Daoy (cell line): Measurements from ENCODE around the gene CDC37. TPM values are rescaled to one million over a fixed set of nuclear protein-coding genes. Genes with fewer than 3 reads are reported as not detected.
A peak's percentile ranks its signal among the peaks of the same experiment; 100 is the strongest.
"Not testable (repeated sequence)": the region's sequence is repeated elsewhere in the genome, so short reads cannot be mapped to it uniquely, and the experiment has no call there.

Experiments
- DNase-seq: peaks from one replicate; pipeline ENCODE4 v3.0.0-alpha.2; 2015; ENCODE audit warnings: low read depth
- total RNA-seq: library from RNA; depleted of rRNA; stranded (reverse); fragments of >200 nt; shearing (Covaris generic); gene quantifications from 2 replicates; pipeline ENCODE4 v1.2.3, GENCODE V29; 2014

The CDC37 gene
- total RNA-seq, 1 experiment from 2014 or later: 401 TPM

DNA sequence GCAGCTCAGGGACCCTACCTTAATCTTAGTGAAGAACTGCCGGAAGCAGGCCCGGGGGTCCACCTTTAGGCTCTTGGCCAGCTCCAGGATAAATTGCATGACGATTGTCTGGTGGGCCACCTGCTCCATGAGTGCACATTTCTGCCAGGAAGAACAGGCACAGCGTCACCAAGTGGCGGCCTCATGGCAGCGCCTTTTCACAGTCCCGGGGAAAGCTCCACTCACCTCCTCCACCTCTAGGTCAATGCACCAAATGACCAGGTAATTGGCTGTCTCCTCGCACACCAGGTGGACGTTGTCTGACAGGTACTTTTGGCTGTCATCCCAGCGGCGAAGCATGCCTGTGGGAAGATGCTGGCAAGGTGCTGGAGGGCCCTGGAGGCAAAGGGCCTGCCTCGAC is 8.3 kb downstream of the CDC37 start:
- DNase-seq: no peak

DNA sequence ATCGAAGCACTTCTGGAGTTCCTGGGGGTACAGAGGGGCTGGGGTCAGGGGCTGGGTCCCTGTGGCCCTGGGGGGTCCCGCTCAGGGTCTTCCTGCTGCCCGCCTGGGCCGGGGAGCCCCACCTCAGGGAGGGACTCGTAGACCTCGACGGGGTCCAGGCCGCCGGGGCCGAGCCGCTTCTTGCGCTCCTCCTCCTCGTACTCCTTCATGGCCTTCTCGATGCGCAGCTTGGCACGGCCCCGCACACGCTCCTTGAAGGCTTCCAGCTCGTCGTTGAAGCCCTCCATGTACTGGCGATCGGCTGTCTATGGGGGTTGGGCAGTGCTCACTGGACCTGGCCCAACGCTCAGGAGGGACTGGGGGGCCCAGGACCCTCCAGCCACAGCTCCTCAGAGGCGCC is 10.2 kb downstream of the CDC37 start:
- no peak for DNase-seq

DNA sequence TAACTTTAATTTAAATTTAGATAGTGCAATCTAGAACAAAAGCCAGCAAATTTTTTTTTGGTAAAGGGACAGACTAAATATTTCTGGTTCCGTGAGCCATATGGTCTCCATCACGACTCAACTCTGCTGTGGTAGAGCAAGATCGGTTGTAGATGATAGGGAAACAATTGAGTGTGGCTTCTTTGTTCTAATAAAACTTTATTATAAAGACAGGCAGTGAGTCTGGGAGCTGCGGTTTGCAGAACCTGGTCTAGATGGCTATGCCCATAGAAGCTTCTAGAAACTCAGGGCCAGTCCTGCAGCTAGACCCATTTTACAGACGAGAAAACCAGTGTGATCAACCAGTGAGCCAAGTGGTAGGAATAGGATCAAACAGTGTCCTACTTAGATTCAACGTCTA is 11.2 kb downstream of the CDC37 start:
- DNase-seq: no peak

DNA sequence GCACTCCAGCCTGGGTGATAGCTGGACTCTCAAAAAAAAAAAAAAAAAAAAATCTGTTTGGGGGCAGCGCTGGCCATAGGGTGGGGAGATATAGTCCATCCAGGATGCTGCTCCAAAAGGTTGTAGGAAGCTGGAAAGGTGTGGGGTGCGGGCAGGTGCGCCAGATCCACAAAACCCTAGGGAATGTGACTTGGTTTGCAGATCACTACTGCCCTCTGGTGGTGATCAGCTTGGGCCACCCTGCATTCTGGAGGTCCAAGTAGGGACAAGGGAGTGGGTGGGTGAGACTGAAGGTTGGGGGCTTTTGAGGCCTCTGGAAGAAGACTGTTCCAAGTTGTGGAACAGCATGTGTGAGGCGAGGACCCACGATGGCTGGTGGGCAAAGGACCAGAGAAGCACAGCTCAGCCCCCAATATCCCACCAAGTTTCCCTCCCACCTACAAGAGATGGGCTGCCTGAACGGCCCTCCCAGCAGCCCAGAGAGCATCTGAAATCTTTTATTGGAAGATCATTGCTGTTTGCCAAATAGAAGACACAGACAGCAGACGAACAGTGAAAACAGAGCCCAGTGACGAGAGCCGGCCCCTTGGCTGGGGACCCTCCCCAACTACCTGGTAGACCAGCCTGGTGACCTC is 12.6 kb downstream of the CDC37 start:
- DNase-seq: peak; percentile 76

DNA sequence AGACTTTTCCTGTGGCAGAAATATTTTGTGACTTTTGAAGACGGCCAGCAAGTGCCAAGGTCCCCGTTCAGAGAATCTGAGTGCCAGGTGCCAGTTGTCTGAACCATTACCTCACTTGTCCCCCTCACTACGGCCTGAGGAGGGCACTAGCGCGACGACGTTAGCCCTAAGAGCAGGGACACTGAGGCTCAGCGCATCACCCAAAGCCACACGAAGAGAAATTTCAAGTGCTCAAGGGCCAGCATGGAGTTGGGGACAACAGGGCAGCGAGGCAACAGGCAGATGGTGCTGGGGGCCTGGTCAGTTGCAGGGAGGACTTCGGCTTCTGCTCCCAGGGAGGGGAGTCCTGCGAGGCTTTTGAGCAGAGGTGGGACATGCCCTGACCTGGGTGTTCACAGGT is 13.5 kb downstream of the CDC37 start:
- DNase-seq: no peak

DNA sequence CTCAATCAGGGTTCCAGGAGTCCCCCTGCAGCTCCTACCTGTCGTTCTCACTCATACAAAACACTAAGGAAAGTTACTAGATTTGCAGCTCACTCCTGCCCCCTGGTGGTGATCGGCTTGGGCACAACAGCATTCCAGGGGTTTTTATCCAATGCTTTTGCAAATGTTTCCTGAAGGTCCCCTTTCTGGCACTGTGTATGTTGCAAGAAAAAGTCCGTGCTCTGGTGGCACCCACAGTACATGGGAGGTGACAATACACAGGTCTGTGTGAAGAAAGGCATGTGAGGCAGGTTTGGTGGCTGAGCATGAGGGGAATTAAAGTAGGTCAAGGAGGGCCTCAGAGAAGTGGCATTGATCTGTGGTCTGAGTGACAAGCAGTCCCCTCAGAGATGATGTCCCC is 14.4 kb downstream of the CDC37 start:
- DNase-seq: peak; percentile 83

DNA sequence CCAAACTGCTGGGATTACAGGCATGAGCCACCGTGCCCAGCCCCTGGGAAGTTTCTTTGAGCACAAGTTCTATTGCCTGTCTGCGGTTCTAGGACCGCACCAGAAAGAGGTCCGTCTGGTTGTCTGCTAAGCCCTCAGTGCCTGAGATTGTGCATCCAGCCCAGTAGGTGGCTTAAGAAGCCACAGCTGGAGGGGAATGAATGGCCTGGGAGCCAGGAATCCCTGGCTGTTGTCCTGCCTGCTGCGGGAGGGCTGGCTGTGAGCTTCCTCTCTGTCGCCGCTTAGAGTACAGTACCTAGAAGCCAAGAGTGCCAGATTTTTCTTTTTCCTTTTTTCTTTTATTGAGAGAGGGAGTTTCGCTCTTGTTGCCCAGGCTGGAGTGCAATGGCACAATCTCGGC is 18.8 kb downstream of the CDC37 start:
- no peak for DNase-seq

DNA sequence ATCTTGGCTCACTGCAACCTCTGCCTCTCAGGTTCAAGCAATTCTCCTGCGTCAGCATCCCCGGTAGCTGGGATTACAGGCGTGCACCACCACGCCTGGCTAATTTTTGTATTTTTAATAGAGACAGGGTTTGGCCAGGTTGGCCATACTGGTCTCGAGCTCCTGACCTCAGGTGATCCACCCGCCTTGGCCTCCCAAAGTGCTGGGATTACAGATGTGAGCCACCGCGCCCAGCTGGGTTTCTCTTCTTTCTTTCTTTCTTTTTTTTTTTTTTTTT is 20.2 kb downstream of the CDC37 start:
- DNase-seq: not testable (repeated sequence)

DNA sequence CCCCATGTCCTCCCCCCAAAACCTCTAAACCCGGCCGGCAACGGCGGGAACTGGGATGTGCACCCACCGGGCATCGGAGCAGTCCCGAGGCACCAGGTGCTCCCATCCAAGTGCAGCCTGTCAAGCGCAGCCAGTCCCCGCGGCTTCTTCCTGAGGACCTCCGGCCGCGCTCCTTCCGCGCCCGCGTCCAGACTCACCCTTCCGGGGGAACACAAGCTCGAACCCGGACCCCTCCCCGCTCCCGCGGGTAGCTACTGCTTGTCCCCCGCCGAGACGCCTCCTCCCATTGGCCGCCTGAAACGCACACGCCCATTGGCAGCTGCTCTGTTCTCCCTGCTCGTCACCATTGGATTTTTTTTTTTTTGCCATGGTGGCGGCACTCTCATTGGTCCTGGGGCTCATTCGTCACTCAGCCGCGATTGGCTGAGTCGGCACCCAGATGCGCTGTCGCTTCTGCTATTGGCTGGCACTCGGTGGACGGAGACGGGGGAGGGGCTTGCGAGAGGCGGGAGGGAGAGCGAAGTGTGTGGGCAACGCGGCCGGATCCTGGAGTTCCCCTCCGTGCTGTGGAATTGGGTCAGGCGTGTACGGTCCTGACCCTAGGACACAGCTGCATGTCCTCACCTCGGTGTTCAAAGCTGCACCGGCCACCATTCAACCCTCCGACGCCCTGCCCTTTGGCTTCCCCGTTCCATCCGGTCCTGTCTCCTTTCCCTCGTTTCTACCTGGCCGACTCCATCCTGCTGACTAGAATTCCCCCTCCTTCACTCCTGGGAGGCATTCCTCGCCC is 22.8 kb downstream of the CDC37 start, which contains the start of gene TYK2:
TSS of gene TYK2 (minus strand) at position 260 of the 790 bp plus-strand sequence. CDS start 2,166 bp downstream, outside the sequence.
- DNase-seq: peak; percentile 100

DNA sequence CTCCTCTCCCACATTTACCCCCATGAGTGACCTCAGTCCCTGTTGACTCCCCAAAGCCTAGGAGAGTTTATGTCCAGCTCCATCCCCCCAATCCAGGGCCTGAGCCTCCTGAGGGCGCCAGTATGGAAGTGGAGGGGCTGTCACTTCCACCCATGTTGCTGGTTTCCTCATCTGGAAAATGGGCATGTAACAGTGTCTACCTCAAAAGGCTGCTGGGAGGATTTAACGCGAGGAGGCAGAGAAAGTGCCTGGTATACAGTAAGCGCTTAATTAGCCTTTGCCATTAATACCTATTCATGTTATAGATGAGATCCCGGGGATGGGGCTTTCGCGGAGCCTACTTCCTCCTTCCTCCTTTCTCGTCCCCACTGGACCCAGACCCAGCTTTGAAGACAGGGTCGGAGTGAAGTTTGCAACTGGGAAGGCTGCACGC is 23.4 kb downstream of the CDC37 start:
- no peak for DNase-seq

DNA sequence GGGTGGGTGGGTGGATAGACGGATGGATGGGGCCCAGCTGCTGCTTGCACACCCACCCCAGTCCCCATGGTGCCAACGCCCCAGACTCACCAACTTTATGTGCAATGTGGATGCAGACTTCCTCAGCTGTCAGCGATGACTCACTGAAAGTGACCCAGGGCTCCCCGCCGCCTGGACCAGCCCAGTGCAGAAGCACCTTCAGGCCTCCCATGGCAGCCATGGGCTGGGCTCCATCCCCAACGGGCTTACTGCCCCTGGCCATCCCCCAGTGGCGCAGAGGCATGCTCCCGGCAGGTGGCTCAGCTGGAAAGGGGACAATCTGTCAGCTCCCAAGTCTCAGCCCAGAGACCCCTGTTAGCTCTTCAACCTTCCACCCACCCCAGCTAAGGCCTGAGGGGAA is 25.2 kb downstream of the CDC37 start:
- DNase-seq: no peak

DNA sequence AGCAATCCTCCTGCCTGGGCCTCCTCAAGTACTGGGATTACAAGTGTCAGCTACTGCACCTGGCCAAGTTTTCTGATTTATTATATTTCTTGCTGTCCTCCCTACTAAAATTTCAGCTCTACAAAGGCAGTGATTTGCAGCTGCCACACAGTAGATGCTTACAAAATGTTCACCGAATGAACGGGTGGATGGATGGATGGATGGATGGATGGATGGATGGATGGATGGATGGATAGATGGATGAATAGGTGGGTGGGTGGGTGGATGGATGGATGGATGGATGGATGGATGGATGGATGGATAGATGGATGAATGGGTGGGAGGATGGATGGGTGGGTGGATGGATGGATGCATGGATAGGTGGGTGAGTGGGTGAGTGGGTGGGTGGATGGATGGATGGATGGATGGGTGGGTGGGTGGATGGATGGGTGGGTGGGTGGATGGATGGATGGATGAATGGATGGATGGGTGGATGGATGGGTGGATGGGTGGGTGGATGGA is 26.2 kb downstream of the CDC37 start:
- DNase-seq: not testable (repeated sequence)

DNA sequence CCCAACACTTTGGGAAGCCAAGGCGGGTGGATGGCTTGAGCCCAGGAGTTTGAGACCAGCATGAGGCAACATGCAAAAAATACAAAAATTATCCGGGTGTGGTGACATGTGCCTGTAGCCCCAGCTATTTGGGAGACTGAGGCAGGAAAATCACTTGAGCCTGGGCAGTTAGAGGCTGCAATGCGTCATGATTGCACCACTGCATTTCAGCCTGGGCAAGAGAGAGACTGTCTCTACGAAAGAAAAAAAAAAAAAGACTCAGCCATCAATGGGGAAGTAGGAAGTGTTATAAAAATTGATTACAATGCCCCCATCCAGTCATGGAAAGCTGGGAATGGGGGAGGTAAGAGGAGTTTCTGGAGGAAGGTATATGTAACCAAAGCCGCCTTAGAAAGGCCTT is 28.4 kb downstream of the CDC37 start:
- no peak for DNase-seq

DNA sequence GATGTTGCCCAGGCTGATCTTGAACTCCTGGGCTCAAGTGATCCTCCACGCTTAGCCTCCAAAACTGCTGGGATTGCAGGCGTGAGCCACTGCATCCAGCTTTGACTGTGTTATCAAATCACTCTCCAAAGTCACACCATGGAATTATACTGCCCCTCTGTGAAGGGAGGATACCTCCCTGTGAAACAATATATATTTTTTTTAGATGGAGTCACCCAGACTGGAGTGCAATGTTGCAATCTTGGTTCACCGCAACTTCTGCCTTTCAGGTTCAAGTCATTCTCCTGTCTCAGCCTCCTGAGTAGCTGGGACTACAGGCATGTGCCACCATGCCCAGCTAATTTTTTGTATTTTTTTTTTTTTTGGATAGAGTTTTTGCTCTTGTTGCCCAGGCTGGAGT is 30.7 kb downstream of the CDC37 start:
- DNase-seq: no peak

DNA sequence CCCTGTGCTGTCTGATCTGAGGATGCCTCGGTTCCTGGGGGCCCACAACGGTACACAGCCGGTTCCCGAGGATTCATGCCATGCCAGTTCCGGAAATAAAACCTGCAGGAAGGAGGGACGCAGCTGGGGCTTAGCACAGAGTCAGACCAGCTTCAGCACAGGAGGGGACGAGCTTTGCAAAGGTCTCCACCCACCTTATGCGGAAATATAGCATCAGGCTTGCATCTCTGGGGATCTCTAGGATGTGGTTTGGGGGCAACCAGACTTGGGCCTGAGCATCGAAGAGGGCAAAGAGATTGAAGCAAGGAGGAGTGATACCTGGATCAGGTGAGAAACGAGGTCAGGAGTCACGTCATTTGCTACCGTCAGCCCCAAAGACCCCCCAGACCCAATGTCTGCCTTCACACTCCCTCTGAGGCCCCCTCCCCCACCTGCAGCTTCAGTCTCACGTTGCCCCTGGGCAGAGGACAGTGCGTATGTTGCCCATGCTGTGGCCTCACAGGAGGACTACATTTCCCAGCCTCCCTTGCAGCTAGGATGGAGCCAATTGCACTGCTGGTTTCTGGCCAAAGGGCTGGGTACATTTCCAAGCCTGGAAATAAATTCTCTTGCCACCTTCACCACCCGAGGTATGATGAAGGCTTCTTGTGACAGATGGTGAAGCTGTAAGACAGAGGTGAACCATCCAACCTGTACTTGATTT is 35.1 kb downstream of the CDC37 start:
- no peak for DNase-seq

DNA sequence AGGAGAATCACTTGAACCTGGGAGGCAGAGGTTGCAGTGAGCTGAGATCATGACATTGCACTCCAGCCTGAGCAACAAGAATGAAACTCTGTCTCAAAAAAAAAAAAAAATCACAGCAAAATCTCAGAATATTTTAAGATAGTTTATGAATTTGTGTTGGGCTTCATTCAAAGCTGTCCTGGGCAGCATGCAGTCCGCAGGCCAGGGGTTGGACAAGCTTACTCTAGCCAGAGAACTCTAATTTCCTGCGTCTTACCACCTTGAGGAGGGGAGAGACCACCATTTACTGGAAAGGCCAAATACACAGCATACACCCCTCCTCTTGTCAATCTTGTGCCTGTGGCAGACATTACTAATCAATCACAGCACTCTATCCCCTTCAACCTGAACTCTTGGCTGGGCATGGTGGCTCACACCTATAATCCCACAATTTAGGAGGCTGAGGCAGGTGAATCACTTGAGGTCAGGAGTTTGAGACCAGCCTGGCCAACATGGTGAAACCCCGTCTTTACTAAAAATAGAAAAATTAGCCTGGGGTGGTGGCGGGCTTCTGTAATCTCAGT is 36.3 kb downstream of the CDC37 start:
- not testable (repeated sequence) for DNase-seq

DNA sequence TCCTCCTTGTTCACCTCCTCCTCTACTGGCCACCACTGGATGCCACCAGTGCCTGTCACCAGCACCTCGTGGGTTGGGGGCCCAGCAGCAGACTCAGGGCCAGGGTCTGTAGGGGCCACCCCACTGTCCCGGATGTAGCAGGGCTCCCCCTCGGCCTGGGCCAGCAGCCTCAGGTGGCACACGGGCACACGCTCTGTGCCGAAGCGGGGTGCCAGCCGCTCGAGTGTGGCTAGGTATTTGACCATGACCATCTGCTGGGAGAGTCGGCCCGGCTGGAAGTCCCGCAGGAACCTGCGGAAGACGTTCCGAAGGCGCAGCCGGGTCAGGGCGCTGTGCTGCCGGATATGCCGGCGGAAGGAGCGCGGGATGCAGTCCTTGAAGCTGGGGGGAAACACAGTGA is 37.8 kb downstream of the CDC37 start:
- no peak for DNase-seq

DNA sequence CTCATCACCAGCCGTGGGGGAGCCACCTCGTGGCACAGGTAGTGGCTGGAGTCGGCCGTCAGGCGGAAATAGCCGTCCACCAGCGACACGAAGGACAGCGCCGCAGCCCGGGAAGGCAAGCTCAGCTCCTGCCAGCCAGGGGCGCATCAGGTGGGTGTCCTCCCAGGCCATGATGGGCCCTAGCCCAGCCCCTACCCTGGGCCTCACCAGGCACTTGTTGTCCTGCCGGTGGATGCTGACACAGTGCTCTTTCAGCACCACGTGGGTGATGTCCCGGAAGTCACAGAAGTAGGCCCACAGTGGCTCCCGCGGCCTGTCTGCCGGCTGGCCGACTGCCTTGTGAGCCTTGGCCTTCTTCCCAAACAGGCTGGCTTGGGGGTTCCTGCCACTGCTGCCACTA is 38.7 kb downstream of the CDC37 start:
- DNase-seq: no peak

DNA sequence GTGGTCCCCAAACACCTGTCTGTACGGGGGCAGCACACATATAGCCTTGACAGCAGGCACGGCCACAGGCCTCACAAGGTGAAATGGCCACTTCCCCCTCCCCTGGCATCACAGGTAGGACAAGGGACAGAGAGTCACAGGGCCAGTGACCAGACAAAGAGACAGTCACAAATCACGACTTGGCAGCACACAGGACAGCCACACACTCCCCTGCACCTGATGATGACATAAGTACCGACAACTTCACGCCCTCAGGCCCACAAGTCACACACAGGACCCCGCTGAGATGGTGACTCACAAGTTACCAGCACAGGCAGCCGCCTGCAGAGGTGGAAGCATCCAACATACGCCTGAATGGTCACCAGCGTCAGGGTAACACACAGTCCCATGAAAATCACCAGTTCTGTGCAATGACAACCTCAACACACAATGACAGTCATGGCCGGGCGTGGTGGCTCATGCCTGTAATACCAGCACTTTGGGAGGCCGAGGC is 39.5 kb downstream of the CDC37 start:
- peak; percentile 83 for DNase-seq

DNA sequence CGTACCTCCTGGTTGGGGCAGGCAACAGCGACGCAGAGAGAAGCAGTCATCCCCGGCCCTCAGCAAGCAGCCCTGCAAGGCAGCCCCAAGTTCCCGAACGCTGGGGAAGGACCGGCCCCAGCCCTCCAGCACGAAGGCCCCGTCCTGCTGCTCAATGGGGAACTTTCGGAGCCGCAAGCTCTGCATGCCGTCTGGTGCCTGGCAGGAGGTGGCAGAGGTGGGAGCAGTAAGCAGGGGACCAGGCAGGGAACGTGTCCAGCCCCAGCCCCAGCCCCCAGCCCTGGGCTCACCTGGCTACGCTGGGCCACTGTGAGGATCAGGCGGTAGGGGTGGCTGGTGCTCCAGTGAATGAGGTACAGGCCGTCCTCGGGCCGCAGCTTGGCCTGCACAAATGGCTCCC is 41.1 kb downstream of the CDC37 start:
- no peak for DNase-seq

DNA sequence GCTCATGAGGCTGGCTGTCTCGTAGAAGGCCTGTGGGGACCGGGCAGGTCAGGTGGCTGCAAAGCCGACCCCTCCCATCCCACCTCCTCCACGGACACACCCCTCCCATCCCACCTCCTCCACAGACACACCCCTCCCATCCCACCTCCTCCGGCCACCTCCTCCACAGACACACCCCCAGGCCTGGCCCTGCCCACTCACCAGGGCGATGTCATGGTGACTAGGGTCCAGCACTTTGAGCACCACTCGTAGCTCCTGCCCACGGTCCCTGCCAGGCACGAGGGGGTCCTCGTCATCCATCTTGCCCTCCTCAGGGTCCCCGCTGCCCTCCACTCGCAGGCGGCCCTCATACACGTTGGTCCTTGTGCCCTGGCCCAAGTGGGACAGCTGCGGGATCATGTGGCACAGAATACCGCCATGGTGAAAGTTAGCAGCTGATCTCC is 41.8 kb downstream of the CDC37 start:
- no peak for DNase-seq

DNA sequence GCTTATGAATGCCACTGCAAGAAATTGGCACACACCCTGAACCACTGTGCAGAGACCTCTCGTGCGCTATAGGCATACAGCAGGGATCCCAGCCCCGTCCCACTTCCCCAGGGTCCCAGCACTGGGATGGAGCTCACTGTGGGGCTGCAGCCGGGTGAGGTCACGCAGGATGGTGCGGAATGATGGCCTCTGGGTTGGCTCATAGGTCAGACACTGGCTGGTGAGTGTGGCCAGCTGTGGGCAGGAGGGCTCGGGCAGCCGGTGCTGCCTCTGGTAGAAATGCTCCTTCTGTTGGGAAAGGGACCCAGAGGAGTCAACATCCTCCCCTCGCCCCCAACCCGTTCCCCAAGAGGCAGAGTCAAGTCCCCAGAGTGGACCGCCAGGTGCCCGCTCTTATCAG is 46.9 kb downstream of the CDC37 start:
- DNase-seq: no peak
